Panc1 (cell line): Measurements from ENCODE around the gene GRK1. TPM values are rescaled to one million over a fixed set of nuclear protein-coding genes. Genes with fewer than 3 reads are reported as not detected.

ENCODE experiments used
- ATAC-seq: fragments of 200-7000 bp; cut with Tn5 transposase; 2 replicates; pipeline ENCODE4 v1.9.1; 2020; ENCODE audit warnings: mild to moderate bottlenecking, moderate library complexity
- BruUV-seq: library from RNA; stranded (reverse); fragments of 400-500 nt; replicated peaks from 2 replicates; lab custom pipeline; 2021; lab: Mats Ljungman, UMichigan
- CTCF ChIA-PET: fragments of 300-600 bp; sonication (Branson Sonifier 250); formaldehyde crosslinking; loops from one replicate; lab custom pipeline; 2022; ENCODE audit warnings: antibody characterized with exemption; lab: Charles Lee
- POLR2A ChIA-PET: fragments of 300-600 bp; sonication (Branson Sonifier 250); formaldehyde crosslinking; loops from one replicate; lab custom pipeline; 2022; ENCODE audit warnings: antibody characterized with exemption; lab: Charles Lee
- DNase-seq: peaks from one replicate; pipeline ENCODE4 v3.0.0-alpha.2; 2010; ENCODE audit warnings: low read depth, low spot score
- H3K27ac ChIP-seq: 2 replicates; pipeline ENCODE4 v1.5.1; 2011; ENCODE audit warnings: mild to moderate bottlenecking, low read length, inconsistent platforms
- H3K27me3 ChIP-seq: fragments of 200-500 bp; sonication (Bioruptor generic); 2 replicates; pipeline ENCODE4 v1.6.0; 2014; ENCODE audit warnings: low read length, inconsistent platforms; ENCODE audit not compliant: control insufficient read depth, insufficient read depth
- H3K36me3 ChIP-seq: fragments of 200-500 bp; sonication (Bioruptor generic); 2 replicates; pipeline ENCODE4 v1.5.1; 2014; ENCODE audit warnings: inconsistent platforms, mild to moderate bottlenecking, low read length, moderate library complexity; ENCODE audit not compliant: control insufficient read depth, insufficient read depth
- H3K4me1 ChIP-seq: 2 replicates; pipeline ENCODE4 v1.5.1; 2011; ENCODE audit warnings: inconsistent platforms, mild to moderate bottlenecking, low read length, moderate library complexity; ENCODE audit not compliant: control insufficient read depth, insufficient read depth
- H3K4me3 ChIP-seq, 2 experiments: 2 replicates each; pipeline ENCODE4 v1.5.1; 2011 to 2012; ENCODE audit warnings: low read depth in 2 of 2, low read length in 2 of 2, mild to moderate bottlenecking in 2 of 2, inconsistent platforms in 1 of 2, moderate library complexity in 1 of 2
- H3K9me3 ChIP-seq: fragments of 200-500 bp; sonication (Bioruptor generic); 2 replicates; pipeline ENCODE4 v1.5.1; 2014; ENCODE audit warnings: low read depth, mild to moderate bottlenecking, inconsistent platforms, low read length, moderate library complexity; ENCODE audit not compliant: control insufficient read depth, insufficient read depth
- POLR2AphosphoS5 ChIP-seq: IDR thresholded peaks from 2 replicates; pipeline ENCODE4 v1.6.1; 2012; ENCODE audit warnings: mild to moderate bottlenecking, low read depth, low read length, moderate library complexity
- SIN3A ChIP-seq: IDR thresholded peaks from 2 replicates; pipeline ENCODE4 v1.6.1; 2012; ENCODE audit warnings: low read depth, mild to moderate bottlenecking, low read length, moderate library complexity, borderline replicate concordance; ENCODE audit not compliant: insufficient read depth
- TCF7L2 ChIP-seq: IDR thresholded peaks from 2 replicates; pipeline ENCODE4 v1.6.1; 2011; ENCODE audit warnings: mild to moderate bottlenecking, low read depth, low read length, inconsistent platforms
- in situ Hi-C: cut with HindIII; loops from 2 replicates; pipeline ENCODE4 v1.10.0; 2016; ENCODE audit warnings: low sequenced_read_pairs, low pct_unique_long_range_greater_than_20kb
- intact Hi-C: fragments of 100-400 bp; cut with micrococcal nuclease; formaldehyde crosslinking; loops from one replicate; pipeline ENCODE4 v1.10.0; 2022; ENCODE audit not compliant: unreplicated experiment
- total RNA-seq: library from RNA; stranded (reverse); gene quantifications from one replicate; pipeline ENCODE4 v1.2.1, GENCODE V29; 2021; ENCODE audit not compliant: unreplicated experiment
- TF ChIP-seq, protein P1 (sequence below), 2 experiments: IDR thresholded peaks; 2 replicates each; pipeline ENCODE4 v1.6.1; 2011 to 2012; ENCODE audit warnings: low read depth in 2 of 2, control low read depth in 1 of 2, low read length in 1 of 2, mild to moderate bottlenecking in 1 of 2, moderate library complexity in 1 of 2; ENCODE audit not compliant: insufficient read depth in 1 of 2
- TF ChIP-seq, protein P2 (sequence below): fragments of 450-650 bp; IDR thresholded peaks from 2 replicates; pipeline ENCODE4 v1.5.1; 2017; ENCODE audit warnings: mild to moderate bottlenecking

GRK1 gene
- total RNA-seq, 1 experiment from 2014 or later = 1.8 TPM

GRCh38 chr13:113784645-113785024 lies 117.6 kb downstream of the GRK1 start:
- H3K36me3 ChIP-seq = no peaks in the 10 kb centered on the region
- no TSS peak for BruUV-seq
- no peaks in the 10 kb centered on the region for H3K9me3 ChIP-seq
- DNase-seq (no peak), ATAC-seq (peak; percentile 58)
- in situ Hi-C loops = no loop called here
- no peaks in the 10 kb centered on the region for H3K27me3 ChIP-seq
- H3K27ac ChIP-seq = no peak overlapping the region
- no peaks in the 10 kb centered on the region for H3K4me1 ChIP-seq
- ChIA-PET CTCF (no interaction called here), POLR2A (no interaction called here)
- no peak overlapping the region for H3K4me3 ChIP-seq
- intact Hi-C loops = no loop called here
- no peak for TF ChIP-seq TCF7L2
- TF ChIP-seq, protein P1, sequence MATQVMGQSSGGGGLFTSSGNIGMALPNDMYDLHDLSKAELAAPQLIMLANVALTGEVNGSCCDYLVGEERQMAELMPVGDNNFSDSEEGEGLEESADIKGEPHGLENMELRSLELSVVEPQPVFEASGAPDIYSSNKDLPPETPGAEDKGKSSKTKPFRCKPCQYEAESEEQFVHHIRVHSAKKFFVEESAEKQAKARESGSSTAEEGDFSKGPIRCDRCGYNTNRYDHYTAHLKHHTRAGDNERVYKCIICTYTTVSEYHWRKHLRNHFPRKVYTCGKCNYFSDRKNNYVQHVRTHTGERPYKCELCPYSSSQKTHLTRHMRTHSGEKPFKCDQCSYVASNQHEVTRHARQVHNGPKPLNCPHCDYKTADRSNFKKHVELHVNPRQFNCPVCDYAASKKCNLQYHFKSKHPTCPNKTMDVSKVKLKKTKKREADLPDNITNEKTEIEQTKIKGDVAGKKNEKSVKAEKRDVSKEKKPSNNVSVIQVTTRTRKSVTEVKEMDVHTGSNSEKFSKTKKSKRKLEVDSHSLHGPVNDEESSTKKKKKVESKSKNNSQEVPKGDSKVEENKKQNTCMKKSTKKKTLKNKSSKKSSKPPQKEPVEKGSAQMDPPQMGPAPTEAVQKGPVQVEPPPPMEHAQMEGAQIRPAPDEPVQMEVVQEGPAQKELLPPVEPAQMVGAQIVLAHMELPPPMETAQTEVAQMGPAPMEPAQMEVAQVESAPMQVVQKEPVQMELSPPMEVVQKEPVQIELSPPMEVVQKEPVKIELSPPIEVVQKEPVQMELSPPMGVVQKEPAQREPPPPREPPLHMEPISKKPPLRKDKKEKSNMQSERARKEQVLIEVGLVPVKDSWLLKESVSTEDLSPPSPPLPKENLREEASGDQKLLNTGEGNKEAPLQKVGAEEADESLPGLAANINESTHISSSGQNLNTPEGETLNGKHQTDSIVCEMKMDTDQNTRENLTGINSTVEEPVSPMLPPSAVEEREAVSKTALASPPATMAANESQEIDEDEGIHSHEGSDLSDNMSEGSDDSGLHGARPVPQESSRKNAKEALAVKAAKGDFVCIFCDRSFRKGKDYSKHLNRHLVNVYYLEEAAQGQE (IDR thresholded peaks at IDR 0.05; ENCODE audit: insufficient read depth in 1 of 2, low read depth in 2 of 2, low read length in 1 of 2) = no peak
- TF ChIP-seq POLR2AphosphoS5 = no peak
- no peak for TF ChIP-seq SIN3A
- TF ChIP-seq, protein P2, sequence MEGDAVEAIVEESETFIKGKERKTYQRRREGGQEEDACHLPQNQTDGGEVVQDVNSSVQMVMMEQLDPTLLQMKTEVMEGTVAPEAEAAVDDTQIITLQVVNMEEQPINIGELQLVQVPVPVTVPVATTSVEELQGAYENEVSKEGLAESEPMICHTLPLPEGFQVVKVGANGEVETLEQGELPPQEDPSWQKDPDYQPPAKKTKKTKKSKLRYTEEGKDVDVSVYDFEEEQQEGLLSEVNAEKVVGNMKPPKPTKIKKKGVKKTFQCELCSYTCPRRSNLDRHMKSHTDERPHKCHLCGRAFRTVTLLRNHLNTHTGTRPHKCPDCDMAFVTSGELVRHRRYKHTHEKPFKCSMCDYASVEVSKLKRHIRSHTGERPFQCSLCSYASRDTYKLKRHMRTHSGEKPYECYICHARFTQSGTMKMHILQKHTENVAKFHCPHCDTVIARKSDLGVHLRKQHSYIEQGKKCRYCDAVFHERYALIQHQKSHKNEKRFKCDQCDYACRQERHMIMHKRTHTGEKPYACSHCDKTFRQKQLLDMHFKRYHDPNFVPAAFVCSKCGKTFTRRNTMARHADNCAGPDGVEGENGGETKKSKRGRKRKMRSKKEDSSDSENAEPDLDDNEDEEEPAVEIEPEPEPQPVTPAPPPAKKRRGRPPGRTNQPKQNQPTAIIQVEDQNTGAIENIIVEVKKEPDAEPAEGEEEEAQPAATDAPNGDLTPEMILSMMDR = no peak

DNA sequence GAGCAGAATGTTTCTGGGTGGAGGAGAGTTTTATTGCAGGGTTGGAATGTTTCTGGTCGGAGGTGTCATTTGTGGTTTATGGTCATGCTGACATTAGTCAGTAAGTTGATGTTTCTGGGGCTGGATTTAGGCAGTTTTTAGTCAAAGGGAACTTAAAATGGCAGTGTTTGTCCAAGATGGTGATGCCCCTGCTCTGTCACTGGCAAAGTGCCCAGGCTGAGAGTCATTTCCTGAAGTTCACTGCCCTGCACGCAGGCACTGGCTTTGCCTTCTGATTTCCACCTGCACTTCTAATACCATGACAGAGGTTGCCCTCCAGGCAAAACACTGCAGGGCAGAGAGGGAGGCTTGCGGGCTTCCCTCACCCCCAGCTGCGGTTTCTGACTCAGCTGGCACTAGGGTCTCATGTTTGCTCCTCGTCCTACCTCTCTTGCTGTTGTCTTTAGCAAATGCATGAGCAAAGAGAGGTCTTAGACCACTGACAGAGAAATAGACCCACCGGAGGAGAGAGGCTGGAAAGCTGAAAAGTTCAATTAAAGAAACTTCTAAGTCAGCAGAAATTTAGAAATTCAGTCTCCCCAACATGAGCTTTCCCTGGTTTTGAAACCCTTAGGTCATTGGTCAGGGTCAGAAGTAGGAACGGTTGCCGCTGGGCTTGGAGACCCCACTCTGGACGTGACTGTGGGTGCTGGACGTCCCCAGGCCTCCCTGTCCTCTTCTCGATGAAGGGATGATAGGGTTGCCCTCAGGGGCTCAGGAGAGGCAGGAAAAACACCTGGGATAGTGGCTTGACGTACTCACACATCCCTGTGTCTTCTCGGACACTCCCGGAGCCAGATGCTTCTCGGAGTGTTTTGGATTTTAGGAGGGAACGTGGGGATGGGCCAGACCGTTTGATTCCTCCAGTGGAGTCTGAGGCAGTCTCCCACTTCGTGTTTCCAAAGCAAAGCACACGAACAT lies 118.3 kb downstream of the GRK1 start:
- in situ Hi-C loops = no loop called here
- H3K27me3 ChIP-seq = no peaks in the 10 kb centered on the region
- H3K36me3 ChIP-seq = no peaks in the 10 kb centered on the region
- BruUV-seq = no TSS peak
- ATAC-seq (peak; percentile 92), DNase-seq (peak; percentile 87)
- ChIA-PET POLR2A (no interaction called here), CTCF (no interaction called here)
- H3K9me3 ChIP-seq = no peaks in the 10 kb centered on the region
- no peak overlapping the region for H3K27ac ChIP-seq
- TF ChIP-seq, protein P1 (IDR thresholded peaks at IDR 0.05; ENCODE audit: insufficient read depth in 1 of 2, low read depth in 2 of 2, low read length in 1 of 2) = no peak
- TF ChIP-seq, protein P2 = no peak
- TF ChIP-seq SIN3A (no peak), POLR2AphosphoS5 (no peak), TCF7L2 (no peak)
- H3K4me3 ChIP-seq = no peak overlapping the region
- no peaks in the 10 kb centered on the region for H3K4me1 ChIP-seq
- intact Hi-C loops = no loop called here
